ENCODE data around the gene HIPK1.
A peak's percentile ranks its signal among the peaks of the same experiment; 100 is the strongest.

The HIPK1 gene

GRCh38 chr1:113928941-113929749, at the start of gene HIPK1:
HIPK1 (plus strand) TSS chr1:113929324.
- peak; percentile 97 for DNase-seq

- no peak for DNase-seq
These were observed 49.4 kb upstream of the HIPK1 start for GRCh38 chr1:113879739-113880038.

GRCh38 chr1:113881661-113882060, 47.5 kb upstream of the HIPK1 start:
- no peak for DNase-seq

GRCh38 chr1:113886417-113887401, 42.4 kb upstream of the HIPK1 start:
- DNase-seq, result no peak

- no peak for DNase-seq
These were observed 41.5 kb upstream of the HIPK1 start, which contains the start of gene BCL2L15 for GRCh38 chr1:113887402-113888175. BCL2L15 (minus strand) TSS chr1:113887581; CDS start chr1:113887375, 206 bp downstream.

- no peak for DNase-seq
These were observed 38.3 kb upstream of the HIPK1 start for GRCh38 chr1:113890816-113891215.

- no peak for DNase-seq
These were observed 37.4 kb upstream of the HIPK1 start for GRCh38 chr1:113891631-113892220.

- no peak for DNase-seq
These were observed 35.9 kb upstream of the HIPK1 start for GRCh38 chr1:113893267-113893666.

- no peak for DNase-seq
These were observed 34.0 kb upstream of the HIPK1 start for GRCh38 chr1:113895098-113895497.

- no peak for DNase-seq
These were observed 33.2 kb upstream of the HIPK1 start for GRCh38 chr1:113895961-113896360.

GRCh38 chr1:113898241-113898814, 30.8 kb upstream of the HIPK1 start:
- DNase-seq, result no peak

GRCh38 chr1:113899111-113899510, 30.0 kb upstream of the HIPK1 start:
- DNase-seq, result no peak

GRCh38 chr1:113901191-113901590, 27.9 kb upstream of the HIPK1 start:
- no peak for DNase-seq

GRCh38 chr1:113903501-113904292, 25.4 kb upstream of the HIPK1 start:
- no peak for DNase-seq

GRCh38 chr1:113904293-113904673, 24.8 kb upstream of the HIPK1 start:
- DNase-seq, result no peak

- peak; percentile 100 for DNase-seq
These were observed 24.3 kb upstream of the HIPK1 start, which contains the start of the genes AP4B1 and DCLRE1B for GRCh38 chr1:113904674-113905434. AP4B1 (minus strand) TSS chr1:113904799; CDS start chr1:113904717, 82 bp downstream. DCLRE1B (plus strand) TSS chr1:113905326; CDS start chr1:113905587, 261 bp downstream.

- DNase-seq, result peak; percentile 49
These were observed 23.7 kb upstream of the HIPK1 start for GRCh38 chr1:113905435-113905861.

- DNase-seq, result peak; percentile 74
These were observed 16.4 kb upstream of the HIPK1 start for GRCh38 chr1:113912594-113913311.

- DNase-seq, result no peak
These were observed 15.8 kb upstream of the HIPK1 start for GRCh38 chr1:113913312-113913668.

All from left hindlimb (tissue), 1 donor.